Stimulated activated CD4-positive, alpha-beta T cell treated with anti-CD3 and anti-CD28 coated beads, Interleukin-1b, Interleukin-23, amount 100 ng/mL, for 1 hour (primary cell): ENCODE data around the gene C1QTNF6.

Source experiments
- DNase-seq, 2 donors: peaks; one replicate each; pipeline ENCODE4 v3.0.0-alpha.2; 2020; ENCODE audit warnings: low read depth in 2 of 2

The C1QTNF6 gene

GRCh38 chr22:37190262-37190780 is 2.3 kb upstream of the C1QTNF6 start:
- no peak for DNase-seq

DNA sequence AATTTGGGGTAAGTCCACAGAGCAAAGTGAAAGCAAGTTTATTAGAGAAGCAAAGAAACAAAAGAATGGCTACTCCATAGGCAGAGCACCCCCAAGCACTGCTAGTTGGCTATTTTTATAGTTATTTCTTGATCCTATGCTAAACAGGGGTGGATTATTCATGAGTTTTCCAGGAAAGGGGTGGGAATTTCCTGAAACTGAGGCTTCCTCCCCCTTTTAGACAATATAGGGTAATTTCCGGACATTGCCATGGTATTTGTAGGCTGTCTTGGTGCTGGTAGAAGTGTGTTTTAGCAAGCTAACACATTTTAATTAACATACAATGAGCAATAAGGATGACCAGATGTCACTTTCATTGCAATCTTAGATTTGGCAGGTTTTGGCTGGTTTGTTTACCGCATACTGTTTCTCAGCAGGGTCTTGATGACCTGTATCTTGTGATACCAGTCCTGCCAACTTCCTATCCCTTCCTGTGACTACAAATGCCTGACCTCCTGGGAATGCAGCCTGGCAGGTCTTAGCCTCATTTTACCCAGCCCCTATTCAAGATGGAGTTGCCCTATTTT is 937 bp upstream of the C1QTNF6 start:
- no peak for DNase-seq

DNA sequence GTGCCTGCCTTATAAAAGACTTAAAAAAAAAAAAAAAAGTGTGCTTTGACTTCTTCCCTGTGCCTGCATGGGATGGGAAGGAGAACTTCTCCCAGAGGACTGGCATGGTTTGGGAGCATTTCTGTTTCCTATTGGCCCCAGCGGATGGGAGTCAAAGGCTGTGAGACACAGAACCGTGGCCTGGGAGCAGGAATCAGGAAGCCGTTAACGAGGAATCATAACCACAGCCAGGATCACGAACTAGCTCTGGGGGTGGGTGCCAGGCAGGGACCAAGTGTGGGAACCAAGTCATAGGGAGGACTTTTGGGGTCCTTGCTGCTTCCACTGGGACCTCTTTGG is 526 bp downstream of the C1QTNF6 start:
- DNase-seq, result no peak

DNA sequence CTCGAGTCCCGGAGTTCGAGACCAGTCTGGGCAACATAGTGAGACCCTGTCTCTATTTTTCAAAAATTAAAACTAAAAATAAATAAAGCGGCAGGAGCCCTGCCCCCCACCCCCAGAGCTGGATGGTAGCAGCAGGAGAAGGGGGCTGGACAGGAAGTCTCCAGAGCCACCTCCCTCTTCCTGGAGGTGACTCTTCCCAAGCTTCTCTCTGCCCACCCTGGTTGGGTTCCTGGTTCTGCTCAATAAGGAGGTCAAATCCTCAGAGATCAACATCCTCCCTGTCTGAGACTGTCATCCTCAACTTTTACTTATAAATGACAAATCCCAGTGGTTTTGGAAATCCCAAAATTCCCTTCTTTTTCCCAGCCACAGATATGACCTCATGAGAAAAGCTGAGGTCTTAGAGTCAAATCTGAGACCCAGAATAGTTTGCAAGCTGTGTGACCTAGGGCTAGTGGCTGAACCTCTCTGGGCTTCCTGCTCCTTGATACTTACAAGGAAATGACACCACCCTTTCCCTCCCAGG is 987 bp downstream of the C1QTNF6 start:
- DNase-seq, result no peak

GRCh38 chr22:37186228-37186996 is 1.6 kb downstream of the C1QTNF6 start:
- DNase-seq, result no peak

GRCh38 chr22:37185646-37186227 is 2.3 kb downstream of the C1QTNF6 start:
- no peak for DNase-seq

GRCh38 chr22:37184816-37185541 is 3.1 kb downstream of the C1QTNF6 start:
- DNase-seq, result no peak

DNA sequence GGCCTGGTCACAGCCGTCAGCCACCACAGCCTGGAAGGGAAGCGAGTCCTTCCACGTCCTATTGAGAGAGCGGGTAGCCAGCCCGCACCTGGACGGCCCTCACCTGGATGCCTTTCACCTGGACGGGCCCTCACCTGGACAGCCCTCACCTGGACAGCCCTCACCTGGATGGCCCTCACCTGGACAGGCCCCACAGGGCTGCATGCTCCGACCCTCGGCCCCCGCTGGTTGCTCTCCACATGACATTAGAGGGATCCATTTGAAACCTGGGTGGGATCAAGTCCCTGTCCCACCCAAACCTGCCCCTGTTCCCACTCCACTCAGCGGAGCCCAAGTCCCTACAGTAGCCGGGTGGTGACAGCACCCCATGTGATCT is 3.7 kb downstream of the C1QTNF6 start:
- no peak for DNase-seq

- DNase-seq, result no peak
These were observed 4.3 kb downstream of the C1QTNF6 start for GRCh38 chr22:37183432-37184379.

GRCh38 chr22:37182949-37183245 is 5.2 kb downstream of the C1QTNF6 start:
- DNase-seq, result no peak

DNA sequence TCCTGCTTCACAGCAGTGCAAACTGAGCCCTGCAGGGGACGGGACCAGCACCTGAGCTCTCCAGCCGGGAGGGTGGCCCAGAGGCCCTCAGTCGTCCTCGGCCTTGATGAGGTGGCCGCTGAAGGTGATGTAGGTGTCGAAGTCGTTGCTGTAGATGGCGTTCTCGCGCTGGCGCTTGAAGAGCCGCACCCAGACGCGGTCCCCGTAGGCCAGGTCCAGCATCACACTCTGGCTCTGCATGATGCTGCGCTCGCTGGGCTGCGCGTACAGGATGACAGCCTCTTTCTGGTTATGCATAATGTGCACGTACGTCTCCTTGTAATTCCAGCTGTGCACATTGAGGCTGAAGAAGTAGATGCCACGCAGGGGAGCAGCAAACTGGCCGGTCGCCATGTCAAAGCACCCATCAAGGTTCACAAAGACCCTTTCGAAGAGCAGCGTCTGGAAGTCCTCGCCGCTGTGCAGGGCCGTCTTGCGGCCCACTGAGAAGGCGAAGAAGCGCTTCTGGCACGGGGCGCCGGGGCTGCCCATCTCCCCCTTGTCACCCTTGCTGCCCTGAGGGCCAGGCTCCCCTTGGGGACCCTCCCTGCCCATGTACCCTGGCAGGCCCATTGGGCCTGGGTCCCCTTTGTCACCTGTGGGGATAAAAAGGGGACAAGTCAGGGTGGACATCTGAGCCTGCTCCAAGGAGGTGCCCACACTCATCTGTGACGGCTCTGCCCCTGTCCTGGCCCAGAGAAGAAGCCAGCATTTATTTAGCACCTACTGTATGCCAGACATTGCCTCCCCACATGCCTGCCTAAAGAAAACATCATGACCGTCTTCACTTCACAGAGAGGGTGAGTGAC is 5.7 kb downstream of the C1QTNF6 start:
- DNase-seq, result no peak

DNA sequence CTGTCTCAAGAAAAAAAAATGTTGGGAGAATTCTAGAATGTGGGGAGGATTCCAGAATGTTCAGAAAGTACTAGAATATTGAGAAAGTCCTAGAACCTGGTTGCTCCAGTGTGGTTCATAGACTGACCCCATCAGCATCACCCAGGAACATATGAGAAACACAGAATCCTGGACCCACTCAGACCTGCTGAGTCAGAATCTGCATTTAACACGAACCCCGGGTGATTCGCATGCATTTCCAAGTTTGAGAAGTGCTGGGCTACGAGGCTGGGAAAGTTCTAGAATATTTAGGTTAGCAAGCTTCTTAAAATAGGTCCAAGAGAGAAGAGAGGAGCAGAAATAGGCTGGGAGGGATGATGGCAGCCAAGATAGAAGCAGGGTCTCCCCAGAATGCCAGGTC is 6.4 kb downstream of the C1QTNF6 start:
- no peak for DNase-seq

- DNase-seq, result no peak
These were observed 7.4 kb downstream of the C1QTNF6 start for GRCh38 chr22:37180531-37181231.

- no peak for DNase-seq
These were observed 8.2 kb downstream of the C1QTNF6 start for GRCh38 chr22:37179622-37180420.

- no peak for DNase-seq
These were observed 8.9 kb downstream of the C1QTNF6 start for GRCh38 chr22:37179126-37179470.

- no peak for DNase-seq
These were observed 9.5 kb downstream of the C1QTNF6 start for GRCh38 chr22:37178350-37179125.

DNA sequence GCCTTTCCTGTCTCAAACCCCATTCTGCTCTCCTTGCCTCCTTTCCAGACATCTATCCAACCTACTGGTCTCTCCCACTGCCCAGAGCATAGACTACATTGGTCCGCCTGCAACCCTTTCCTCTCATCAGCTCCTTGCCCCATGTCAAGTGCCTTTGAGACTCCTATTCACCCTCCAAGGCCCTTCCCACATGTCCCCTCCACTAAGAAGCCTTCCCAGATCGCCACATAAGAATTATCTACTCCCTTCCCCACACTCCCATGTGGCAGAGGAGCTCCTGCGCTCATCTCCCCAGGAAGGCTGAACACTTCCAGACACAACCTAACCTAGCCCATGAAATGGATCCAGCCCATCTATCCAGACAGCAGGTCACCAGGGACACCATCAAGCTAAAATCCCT is 10.3 kb downstream of the C1QTNF6 start:
- no peak for DNase-seq

DNA sequence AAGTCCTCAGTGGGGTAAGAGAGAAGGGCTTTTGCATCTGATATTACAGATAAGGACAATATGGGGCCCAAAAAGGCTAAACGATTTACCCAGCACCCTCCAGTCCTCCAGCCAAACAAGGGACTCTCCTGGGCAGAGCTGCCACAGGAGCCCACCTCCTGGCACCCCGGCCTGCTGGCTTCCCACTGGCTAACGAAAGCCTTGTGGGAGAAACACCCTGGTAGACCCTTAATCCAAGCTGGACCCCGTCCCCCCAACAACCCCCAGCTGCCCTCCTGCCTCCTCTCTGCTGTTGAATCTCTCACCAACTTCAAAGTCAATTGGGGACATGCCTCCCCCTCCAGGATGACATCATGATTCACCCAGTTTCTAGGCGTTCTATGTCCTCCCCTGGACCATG is 10.8 kb downstream of the C1QTNF6 start:
- DNase-seq, result no peak
